HG02759 (cell line): ENCODE data around the gene OR3A2.
"Not testable (repeated sequence)": the region's sequence is repeated elsewhere in the genome, so short reads cannot be mapped to it uniquely, and the experiment has no call there.

Source experiments
- ATAC-seq: cut with Tn5 transposase; IDR thresholded peaks from one replicate; pipeline ENCODE4 v1.9.1; 2021; ENCODE audit warnings: mild to moderate bottlenecking, moderate library complexity; ENCODE audit not compliant: unreplicated experiment

OR3A2 gene

DNA sequence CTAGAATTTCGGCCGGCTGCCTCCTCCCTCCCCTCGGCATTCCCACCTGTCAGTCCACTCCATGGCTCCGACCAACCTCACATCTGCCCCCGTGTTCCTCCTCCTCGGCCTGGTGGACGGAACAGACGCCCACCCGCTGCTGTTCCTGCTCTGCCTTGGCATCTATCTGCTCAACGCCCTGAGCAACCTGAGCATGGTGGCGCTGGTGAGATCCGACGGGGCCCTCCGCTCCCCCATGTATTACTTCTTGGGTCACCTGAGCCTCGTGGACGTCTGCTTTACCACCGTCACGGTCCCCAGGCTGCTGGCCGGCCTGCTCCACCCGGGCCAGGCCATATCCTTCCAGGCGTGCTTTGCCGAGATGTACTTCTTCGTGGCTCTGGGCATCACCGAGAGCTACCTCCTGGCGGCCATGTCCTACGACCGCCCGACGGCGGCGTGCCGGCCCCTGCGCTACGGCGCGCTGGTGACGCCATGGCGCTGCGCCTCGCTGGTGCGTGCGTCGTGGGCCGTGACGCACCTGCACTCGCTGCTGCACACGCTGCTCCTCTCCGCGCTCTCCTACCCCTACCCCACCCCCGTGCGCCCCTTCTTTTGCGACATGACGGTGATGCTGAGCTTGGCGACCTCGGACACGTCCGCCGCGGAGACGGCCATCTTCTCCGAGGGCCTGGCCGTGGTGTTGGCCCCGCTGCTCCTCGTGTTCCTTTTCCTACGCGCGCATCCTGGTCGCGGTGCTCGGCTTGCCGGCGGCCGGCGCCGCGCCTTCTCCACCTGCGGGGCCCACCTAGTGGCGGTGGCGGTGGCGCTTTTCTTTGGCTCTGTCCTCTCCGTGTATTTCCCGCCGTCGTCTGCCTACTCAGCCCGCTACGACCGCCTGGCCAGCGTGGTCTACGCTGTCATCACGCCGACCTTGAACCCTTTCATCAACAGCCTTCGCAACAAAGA, at the start of gene OR3A2:
Gene OR3A2, minus strand, starts transcription at position 440 of the 948 bp plus-strand sequence.
- ATAC-seq: no peak

GRCh38 chr17:3433741-3434140, 47.6 kb upstream of the OR3A2 start, which contains the start of gene OR1E2:
OR1E2 (minus strand) TSS chr17:3433841; CDS start chr17:3433841, 0 bp downstream.
- no peak for ATAC-seq

DNA sequence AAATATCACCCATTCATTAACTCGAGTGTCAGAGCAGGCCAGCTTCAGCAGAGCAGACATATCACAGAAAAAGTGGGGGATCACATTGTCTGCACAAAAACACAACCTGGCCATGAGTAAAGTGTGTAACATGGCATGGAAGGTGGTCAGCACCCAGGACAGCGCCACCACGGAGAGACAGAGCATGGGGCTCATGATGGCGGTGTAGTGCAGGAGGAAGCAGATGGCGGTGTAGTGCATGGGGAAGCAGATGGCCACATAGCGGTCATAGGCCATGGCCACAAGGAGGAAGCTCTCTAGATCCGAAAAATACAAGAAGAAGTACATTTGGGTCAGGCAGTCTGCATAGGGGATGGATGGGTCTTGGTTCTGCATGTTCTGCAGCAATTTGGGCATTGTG, 47.1 kb upstream of the OR3A2 start:
- not testable (repeated sequence) for ATAC-seq

DNA sequence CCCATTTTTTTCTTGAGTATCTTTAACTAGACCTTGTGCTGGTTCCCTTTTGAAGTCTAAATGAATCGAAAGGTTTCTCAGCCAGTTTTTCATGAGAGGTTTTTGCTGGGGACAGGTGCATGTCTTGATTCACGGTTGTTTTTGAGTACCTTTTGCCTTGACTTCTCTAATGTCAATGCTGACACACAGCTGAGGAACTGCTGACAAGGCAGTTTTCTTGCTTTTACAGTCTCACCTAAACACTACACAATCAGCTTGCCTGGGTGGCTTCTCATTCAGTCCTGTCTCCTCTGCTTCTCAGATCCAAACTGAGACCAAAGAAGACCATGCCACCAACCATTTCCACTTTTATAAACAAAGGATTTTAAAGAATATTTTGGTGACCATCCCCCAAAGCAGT, 32.1 kb upstream of the OR3A2 start:
- ATAC-seq: no peak

GRCh38 chr17:3415610-3416009, 29.5 kb upstream of the OR3A2 start:
- ATAC-seq: no peak

DNA sequence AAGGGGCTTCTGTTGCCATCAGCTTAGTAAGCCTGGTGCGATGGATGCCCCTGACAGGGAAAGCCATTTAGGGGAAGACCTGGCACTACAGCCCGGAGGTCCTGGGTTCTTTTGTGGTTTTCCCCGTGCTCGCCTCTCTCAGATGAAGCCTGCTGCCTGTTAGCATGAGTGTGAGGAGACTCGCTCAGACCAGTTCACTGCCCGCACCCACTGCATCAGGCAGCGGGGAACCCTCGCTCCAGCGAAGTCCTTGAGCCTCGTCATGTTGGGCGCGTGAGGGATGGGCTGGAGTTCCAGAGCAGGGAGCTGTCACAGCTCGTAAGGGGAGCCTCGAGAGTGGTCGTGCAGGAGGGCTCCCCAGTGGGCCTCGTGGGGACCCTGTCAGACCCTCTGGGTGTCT, 26.1 kb upstream of the OR3A2 start:
- ATAC-seq: not testable (repeated sequence)

DNA sequence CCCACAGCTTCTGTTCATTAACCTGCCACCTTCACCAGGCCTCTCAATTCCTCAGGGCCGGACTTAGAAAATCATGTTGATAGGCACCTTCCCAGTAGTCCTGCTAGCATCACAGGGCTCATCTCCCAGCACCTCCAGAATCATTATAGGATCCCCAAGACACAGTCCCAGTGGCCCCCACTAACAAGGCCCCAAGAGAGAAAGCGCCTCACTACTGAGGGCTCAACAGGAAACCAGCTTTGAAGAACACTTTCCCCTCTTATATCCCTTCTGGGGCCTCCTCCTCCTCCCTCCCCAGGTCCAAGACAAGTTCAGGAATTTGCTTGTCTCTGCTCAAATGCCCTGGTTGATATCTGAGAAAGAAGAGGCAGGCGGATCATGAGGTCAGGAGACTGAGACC, 25.0 kb upstream of the OR3A2 start, which contains the start of gene OR3A3:
Gene OR3A3, plus strand, starts transcription at position 301 of the 400 bp plus-strand sequence.
- no peak for ATAC-seq

- ATAC-seq: not testable (repeated sequence)
Observed at GRCh38 chr17:3403856-3404255, 17.7 kb upstream of the OR3A2 start.

DNA sequence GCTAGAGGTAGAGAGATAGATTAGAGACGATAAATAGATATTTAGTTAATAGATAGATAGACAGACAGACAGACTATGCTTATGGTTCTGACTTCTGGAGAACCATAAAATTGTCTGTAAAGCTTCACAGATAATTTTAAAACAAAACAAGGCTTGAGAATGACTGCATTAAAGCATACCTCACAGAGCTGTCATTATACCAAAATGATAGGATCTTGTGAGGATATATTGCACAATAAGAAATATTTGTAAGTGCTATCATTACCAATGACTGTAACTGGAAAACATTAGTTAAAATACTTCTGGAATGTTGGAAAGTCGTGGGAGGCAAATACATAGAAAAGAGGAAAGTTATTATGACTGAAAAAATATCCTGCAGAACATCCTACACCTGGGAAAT, 15.7 kb upstream of the OR3A2 start:
- no peak for ATAC-seq

DNA sequence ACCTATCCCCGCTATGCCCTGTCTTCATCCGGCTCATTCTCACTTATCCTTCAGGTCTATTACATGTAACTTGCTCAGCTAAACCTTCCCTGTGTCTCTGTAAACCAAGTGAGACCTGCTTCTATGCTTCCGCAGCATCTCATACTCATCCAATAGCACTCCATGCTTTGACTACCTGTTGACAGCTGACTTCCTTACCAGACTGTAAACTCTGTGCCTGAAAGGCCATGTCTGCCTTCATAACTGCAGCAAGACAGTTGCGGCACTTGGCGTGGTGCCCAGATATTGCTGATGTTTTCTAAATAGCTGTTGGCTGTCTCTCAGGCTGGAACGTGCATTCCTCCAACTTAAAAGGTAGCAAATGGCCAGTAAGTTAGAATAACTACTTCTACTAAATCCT, 13.9 kb upstream of the OR3A2 start:
- ATAC-seq: no peak

GRCh38 chr17:3398310-3398709, 12.2 kb upstream of the OR3A2 start, which contains the start of gene OR1E1:
OR1E1 (minus strand) TSS chr17:3398410; CDS start chr17:3398410, 0 bp downstream.
- no peak for ATAC-seq

DNA sequence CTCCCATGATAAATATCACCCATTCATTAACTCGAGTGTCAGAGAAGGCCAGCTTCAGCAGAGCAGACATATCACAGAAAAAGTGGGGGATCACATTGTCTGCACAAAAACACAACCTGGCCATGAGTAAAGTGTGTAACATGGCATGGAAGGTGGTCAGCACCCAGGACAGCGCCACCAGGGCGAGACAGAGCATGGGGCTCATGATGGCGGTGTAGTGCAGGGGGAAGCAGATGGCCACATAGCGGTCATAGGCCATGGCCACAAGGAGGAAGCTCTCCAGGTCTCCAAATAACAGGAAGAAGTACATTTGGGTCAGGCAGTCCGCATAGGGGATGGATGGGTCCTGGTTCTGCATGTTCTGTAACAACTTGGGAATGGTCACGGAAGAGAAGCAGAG, 11.7 kb upstream of the OR3A2 start:
- not testable (repeated sequence) for ATAC-seq

DNA sequence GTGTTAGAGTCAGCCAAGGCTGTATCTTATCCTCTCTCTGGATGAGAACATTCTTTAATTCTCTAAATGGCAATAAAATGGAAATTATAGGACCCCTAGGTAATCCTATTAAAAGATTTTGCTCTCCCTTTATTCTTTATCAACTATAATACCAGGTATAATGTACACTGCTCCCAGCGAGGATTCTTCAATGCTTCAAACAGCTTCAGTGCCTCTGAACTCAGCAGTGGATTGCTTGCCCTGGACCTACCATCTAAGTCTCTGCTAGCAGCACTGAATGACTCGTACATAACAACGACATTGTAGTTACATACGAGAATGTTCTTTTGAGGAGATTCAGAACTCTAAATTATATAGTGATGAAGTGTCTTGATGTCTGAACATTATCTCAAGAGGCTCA, 3.7 kb upstream of the OR3A2 start:
- ATAC-seq: no peak

- no peak for ATAC-seq
Observed at GRCh38 chr17:3381957-3382356, 4.2 kb downstream of the OR3A2 start.

GRCh38 chr17:3378321-3378720, 7.8 kb downstream of the OR3A2 start:
- ATAC-seq: no peak

GRCh38 chr17:3371167-3371566, 14.9 kb downstream of the OR3A2 start:
- not testable (repeated sequence) for ATAC-seq

GRCh38 chr17:3342782-3343181, 43.3 kb downstream of the OR3A2 start:
- ATAC-seq: not testable (repeated sequence)

DNA sequence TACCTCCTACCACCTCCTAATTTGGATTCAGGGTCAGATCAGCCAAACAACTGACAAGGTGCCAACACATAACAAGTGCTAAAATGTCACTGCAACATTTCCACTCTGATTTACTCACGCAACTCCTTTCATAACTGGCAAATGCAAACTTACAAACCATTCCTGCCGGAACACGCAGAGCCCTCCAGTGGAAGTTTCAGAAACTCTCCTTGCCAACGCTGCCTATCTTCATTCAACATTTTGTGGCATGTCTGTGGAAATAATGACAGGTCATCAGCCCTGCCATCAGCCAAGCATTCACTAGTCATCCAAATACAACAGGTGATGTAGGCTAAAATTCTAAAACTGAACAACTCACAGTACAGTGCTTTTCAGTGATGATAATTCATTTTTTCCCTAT, 50.2 kb downstream of the OR3A2 start:
- no peak for ATAC-seq

- ATAC-seq: no peak
Observed at GRCh38 chr17:3318336-3318735, 67.8 kb downstream of the OR3A2 start.

DNA sequence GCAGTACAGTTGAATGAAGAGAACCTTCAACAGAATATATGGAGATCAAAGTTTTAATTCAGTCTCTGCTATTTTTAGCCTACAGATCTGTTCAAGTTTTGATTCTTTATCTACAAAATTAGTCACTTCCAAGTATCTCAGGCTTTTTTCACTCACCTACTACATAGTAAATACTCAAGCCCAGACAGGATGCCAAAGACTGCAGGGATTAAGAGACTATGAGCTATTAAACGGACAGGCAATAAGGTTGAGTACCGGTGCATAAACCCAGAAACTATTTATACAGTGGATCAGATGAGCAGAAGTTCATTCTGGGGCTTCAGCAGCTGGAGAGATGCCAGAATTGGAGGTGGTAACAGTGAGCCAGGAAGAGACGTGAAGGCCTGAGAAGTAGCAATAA, 69.3 kb downstream of the OR3A2 start:
- ATAC-seq: no peak

GRCh38 chr17:3308603-3309002, 77.5 kb downstream of the OR3A2 start:
- no peak for ATAC-seq

- no peak for ATAC-seq
Observed at GRCh38 chr17:3298260-3298659, 87.8 kb downstream of the OR3A2 start, which contains the start of gene OR3A1. OR3A1 (minus strand) TSS chr17:3298360; CDS start chr17:3292582, 5,778 bp downstream.
